Omental fat pad (tissue), 4 donors: ENCODE results near the gene UBR4. TPM values are rescaled to one million over a fixed set of nuclear protein-coding genes. Genes with fewer than 3 reads are reported as not detected.

Source experiments
- ATAC-seq: fragments of 150-250 bp; one replicate; pipeline ENCODE4 v1.9.1; 2016; ENCODE audit warnings: mild to moderate bottlenecking, moderate library complexity; ENCODE audit not compliant: low FRiP score
- DNase-seq: peaks from one replicate; pipeline ENCODE4 v3.0.0-alpha.2; 2019; ENCODE audit warnings: low spot score
- total RNA-seq, 4 donors: library from RNA; depleted of rRNA; stranded (reverse); fragments of >200 nt; gene quantifications; one replicate each; pipeline ENCODE4 v1.1.0, GENCODE V29; 2016
- TF ChIP-seq, protein P1 (sequence below), 3 donors: fragments of 450-650 bp; IDR thresholded peaks; one replicate each; pipeline ENCODE4 v1.5.1; 2016 to 2017; ENCODE audit warnings: antibody characterized with exemption in 3 of 3, mild to moderate bottlenecking in 3 of 3, moderate library complexity in 2 of 3

The UBR4 gene
- total RNA-seq, 4 donors from 2014 or later: 125 to 164 (median 133) TPM

DNA sequence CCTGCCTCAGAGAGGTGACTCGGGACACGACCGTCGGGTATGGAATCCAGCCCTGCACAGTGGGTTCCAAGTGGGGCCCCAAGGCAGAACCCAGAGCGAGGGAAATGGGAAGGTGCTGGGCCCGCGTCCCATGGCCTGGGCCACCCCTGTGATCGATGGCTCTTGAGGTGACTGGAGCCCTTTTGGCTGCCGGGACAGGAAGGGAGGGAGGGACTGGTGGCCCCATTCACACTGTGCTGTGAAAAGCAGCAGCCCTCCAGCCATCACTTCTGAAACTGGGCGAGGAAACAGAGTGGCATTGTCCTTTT lies 143.2 kb downstream of the UBR4 start:
- no peak for ATAC-seq

DNA sequence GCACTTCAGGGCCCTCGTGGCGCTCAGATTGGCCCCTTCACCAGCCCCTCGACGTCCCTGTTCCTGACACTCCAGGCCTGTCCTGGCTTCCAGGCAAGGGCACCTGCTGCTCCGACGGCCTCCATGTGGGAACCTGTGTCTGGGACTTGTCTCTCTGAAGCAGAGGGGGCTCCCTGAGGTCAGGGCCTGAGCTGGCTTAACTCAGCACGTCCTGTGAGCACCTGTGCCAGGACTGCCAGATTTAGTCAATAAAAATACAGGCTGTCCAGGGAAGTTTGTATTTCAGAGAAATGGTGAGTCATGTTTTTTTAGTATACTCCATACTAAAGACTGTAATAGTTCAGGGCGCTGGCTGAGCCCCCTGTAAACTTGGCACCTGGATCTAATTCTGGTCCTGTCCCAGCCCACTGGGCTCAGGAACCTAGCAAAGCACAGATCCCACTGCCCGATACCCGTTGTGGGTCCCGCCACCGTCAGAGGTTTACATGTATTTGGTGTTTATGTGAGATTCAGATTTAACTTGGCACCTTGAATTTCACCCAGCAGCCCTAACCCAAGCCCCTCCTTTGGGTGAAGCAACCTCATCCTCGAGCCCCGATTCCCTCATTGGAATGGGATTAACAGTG lies 143.7 kb downstream of the UBR4 start:
- TF ChIP-seq, protein P1, sequence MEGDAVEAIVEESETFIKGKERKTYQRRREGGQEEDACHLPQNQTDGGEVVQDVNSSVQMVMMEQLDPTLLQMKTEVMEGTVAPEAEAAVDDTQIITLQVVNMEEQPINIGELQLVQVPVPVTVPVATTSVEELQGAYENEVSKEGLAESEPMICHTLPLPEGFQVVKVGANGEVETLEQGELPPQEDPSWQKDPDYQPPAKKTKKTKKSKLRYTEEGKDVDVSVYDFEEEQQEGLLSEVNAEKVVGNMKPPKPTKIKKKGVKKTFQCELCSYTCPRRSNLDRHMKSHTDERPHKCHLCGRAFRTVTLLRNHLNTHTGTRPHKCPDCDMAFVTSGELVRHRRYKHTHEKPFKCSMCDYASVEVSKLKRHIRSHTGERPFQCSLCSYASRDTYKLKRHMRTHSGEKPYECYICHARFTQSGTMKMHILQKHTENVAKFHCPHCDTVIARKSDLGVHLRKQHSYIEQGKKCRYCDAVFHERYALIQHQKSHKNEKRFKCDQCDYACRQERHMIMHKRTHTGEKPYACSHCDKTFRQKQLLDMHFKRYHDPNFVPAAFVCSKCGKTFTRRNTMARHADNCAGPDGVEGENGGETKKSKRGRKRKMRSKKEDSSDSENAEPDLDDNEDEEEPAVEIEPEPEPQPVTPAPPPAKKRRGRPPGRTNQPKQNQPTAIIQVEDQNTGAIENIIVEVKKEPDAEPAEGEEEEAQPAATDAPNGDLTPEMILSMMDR (IDR thresholded peaks at IDR 0.05): no peak
- peak; percentile 35 for ATAC-seq

More for the DNA sequence above, 143.2 kb downstream of the UBR4 start:
- DNase-seq: no peak
- TF ChIP-seq, protein P1 (IDR thresholded peaks at IDR 0.05): no peak

DNA sequence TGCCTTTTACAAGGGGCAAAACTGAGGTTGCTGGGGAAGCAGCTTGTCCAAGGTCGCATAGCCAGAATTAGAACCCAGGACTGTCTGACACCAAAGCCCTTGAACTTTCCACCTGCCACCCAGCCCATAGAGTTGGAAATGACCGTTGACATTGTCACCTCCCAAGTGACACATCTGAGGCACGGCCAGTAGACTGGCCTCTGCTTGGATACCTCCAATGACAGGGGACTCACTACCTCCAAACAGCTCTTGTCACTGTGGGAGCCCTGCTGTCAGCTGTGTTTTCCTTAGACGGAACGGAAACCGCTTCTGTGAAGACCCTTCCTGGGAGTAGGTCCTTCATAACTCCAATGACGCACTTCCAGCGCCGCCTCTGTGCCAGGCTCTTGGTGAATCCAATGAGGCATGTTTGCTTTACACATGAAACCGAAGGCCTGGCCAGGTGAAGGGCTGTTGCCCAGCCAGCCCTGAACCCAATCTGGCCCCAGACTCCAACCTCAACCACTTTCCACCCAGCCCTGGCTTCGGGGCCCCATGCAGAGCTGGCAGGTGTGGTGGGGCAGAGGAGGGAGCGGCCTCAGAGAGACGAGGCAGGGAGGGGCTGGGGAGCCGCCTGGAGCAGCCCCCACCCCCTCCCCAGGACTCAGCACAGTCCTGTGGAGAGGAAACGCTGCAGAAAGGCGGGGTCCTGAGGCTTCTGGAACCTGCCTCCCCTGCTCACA lies 144.4 kb downstream of the UBR4 start:
- ATAC-seq (no peak), DNase-seq (no peak)
- TF ChIP-seq, protein P1 (IDR thresholded peaks at IDR 0.05): no peak

More for the DNA sequence above, 143.7 kb downstream of the UBR4 start:
- DNase-seq: no peak

DNA sequence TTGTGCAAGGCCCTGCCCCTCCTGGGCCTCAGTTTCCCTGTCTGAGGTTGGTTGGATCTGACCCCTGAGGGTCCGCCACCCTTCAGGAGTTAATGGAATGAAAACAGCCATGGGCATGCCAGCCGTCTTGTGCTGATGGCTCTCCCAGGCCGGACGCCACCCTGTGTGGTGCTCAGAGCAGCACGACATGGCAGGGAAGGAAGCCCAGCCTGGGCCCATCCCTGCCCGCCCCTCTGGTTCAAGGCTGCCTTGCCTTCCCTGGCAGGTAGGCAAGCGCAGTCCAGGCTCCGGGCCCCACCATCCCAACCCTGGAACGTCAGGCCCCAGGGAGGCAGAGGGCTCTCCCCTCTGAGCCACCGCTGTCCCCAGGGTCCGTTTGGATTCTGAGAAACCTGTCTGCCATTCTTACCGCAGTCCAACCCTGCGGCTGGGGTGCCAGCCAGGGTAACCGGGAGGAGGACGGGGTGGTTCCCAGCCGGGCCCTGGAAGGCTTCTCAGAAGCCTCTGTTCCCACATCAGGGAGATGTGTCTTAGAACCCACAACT lies 145.1 kb downstream of the UBR4 start:
- TF ChIP-seq, protein P1 (IDR thresholded peaks at IDR 0.05): no peak
- DNase-seq: no peak
- ATAC-seq: no peak

DNA sequence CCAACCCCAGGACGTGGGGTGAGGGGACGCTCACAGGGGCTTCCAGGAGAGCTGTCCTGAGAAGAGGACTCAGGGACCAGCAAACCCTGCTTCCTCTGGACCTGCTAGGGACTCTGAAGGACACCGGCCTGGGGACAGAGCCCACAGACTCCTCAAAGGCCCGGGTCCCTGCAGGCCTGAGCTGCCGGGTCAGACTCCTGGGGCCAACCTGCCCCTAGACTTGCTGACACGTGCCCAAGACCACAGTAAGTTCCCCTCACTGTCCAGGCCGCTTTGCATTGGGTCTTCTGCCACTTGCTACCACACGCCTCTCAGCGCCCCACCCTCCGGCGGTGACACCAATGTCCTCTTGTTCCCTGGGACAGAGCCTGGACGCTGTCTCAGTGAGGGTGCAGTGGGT lies 146.9 kb downstream of the UBR4 start:
- TF ChIP-seq, protein P1 (IDR thresholded peaks at IDR 0.05): no peak
- DNase-seq (no peak), ATAC-seq (no peak)

DNA sequence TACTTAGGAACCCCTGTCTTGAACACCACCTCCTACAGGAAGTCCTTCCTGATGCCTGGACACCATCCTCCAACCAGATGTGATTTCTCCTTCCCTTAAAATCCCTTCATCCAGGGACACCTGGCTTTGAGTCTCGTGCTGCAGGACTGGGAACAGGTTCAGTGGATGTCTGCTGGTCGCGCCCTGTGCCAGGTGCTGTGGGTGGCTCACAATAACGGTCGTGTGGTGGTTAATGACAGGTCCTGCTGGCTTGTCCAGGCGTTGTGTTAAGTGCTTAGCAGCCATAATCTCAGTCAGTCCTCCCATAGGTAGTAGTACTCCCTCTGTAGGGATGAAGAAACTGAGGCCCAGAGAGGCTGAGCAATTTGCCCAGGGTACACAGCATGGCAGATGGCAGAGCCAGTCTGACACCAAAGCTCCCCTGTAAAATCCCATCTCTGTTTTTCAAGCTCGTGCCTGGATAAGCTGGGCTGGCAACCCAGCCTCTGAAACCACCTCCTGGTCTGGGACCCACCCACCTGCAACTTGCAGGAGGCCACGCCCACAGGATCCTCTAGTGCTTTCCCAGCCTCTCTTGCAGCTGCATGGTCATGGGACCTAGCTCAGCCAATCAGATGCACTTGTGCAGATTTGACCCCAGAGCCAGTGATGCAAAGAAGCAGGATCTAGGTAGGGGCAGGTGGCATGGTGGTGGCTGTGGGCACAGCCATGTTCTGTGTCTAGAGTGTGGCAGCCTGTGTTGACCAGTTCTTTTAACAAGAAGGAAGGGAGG lies 147.6 kb downstream of the UBR4 start:
- ATAC-seq (no peak), DNase-seq (no peak)
- TF ChIP-seq, protein P1 (IDR thresholded peaks at IDR 0.05): no peak
